ENCODE data around the gene KLK13.

Gene KLK13

GRCh38 chr19:51040151-51040550 lies 24.7 kb downstream of the KLK13 start:
- no peak for TF ChIP-seq EP300 (IDR thresholded peaks at IDR 0.05; ENCODE audit: borderline replicate concordance)

DNA sequence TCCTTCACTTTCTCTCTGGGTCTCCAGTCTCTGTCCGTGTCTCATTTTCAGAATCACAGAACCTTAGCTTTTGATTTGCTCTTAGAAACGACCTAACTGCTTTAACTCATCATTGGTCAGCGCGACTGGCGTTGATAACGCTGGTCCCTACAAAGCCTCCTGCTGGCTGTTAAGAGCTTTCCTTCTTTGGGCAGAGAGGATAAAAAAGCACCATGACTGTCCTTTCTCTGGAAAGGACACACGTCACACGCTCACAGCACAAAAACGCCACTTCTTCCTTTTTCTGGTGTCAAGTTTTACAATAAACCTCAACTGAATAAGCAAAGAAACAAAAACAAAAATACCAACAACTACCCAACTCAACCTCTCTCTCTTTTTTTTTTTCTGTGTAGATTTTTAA lies 28.4 kb downstream of the KLK13 start:
- TF ChIP-seq EP300 (IDR thresholded peaks at IDR 0.05; ENCODE audit: borderline replicate concordance): no peak
- TF ChIP-seq EGR1 (IDR thresholded peaks at IDR 0.05): no peak
- TF ChIP-seq, protein P1, sequence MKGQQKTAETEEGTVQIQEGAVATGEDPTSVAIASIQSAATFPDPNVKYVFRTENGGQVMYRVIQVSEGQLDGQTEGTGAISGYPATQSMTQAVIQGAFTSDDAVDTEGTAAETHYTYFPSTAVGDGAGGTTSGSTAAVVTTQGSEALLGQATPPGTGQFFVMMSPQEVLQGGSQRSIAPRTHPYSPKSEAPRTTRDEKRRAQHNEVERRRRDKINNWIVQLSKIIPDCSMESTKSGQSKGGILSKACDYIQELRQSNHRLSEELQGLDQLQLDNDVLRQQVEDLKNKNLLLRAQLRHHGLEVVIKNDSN (IDR thresholded peaks at IDR 0.05): no peak
- TF ChIP-seq RAD21 (IDR thresholded peaks at IDR 0.05; ENCODE audit: low read depth): no peak
- TF ChIP-seq ZBTB7A (IDR thresholded peaks at IDR 0.05; ENCODE audit: low read depth): no peak
- TF ChIP-seq CEBPB (IDR thresholded peaks at IDR 0.05): no peak
- TF ChIP-seq YY1 (IDR thresholded peaks at IDR 0.05; ENCODE audit: low read depth): no peak
- no peak for TF ChIP-seq TEAD4 (IDR thresholded peaks at IDR 0.05)
- no peak for TF ChIP-seq TAF1 (IDR thresholded peaks at IDR 0.05; ENCODE audit: low read depth)
- no peak for TF ChIP-seq NFIC (IDR thresholded peaks at IDR 0.05)
- no peak for TF ChIP-seq CREB1 (IDR thresholded peaks at IDR 0.05; ENCODE audit: low read depth)
- no peak for TF ChIP-seq TCF12 (IDR thresholded peaks at IDR 0.05; ENCODE audit: low read depth)
- TF ChIP-seq, protein P2, sequence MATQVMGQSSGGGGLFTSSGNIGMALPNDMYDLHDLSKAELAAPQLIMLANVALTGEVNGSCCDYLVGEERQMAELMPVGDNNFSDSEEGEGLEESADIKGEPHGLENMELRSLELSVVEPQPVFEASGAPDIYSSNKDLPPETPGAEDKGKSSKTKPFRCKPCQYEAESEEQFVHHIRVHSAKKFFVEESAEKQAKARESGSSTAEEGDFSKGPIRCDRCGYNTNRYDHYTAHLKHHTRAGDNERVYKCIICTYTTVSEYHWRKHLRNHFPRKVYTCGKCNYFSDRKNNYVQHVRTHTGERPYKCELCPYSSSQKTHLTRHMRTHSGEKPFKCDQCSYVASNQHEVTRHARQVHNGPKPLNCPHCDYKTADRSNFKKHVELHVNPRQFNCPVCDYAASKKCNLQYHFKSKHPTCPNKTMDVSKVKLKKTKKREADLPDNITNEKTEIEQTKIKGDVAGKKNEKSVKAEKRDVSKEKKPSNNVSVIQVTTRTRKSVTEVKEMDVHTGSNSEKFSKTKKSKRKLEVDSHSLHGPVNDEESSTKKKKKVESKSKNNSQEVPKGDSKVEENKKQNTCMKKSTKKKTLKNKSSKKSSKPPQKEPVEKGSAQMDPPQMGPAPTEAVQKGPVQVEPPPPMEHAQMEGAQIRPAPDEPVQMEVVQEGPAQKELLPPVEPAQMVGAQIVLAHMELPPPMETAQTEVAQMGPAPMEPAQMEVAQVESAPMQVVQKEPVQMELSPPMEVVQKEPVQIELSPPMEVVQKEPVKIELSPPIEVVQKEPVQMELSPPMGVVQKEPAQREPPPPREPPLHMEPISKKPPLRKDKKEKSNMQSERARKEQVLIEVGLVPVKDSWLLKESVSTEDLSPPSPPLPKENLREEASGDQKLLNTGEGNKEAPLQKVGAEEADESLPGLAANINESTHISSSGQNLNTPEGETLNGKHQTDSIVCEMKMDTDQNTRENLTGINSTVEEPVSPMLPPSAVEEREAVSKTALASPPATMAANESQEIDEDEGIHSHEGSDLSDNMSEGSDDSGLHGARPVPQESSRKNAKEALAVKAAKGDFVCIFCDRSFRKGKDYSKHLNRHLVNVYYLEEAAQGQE (IDR thresholded peaks at IDR 0.05; ENCODE audit: low read depth): no peak
- no peak for TF ChIP-seq FOXM1 (IDR thresholded peaks at IDR 0.05; ENCODE audit: borderline replicate concordance, low read depth)
- TF ChIP-seq, protein P3, sequence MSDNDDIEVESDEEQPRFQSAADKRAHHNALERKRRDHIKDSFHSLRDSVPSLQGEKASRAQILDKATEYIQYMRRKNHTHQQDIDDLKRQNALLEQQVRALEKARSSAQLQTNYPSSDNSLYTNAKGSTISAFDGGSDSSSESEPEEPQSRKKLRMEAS (IDR thresholded peaks at IDR 0.05): no peak

DNA sequence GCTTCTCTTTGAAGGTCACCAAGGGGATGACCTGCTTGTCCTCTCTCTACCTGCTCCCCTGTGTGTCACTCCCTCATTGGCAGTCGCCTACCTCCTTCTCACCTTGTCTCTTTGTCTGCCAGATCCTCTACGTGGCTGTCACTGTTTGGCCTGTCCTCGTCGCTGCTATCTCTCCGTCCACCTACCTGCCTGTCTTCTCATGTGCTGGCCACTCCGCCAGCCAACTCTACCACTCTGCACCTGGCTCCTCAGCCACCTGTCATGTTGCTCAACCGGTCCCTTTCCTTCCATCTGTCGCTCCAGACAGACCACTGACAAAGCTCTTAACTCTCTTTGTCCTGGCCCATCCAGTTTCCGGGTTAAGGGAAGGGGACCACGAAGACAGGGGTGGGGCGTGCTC lies 30.2 kb downstream of the KLK13 start, which contains the start of gene KLK12:
TSS of gene KLK12 (minus strand) at position 299 of the 400 bp plus-strand sequence. CDS start 381 bp downstream, outside the sequence.
- TF ChIP-seq FOXM1 (IDR thresholded peaks at IDR 0.05; ENCODE audit: borderline replicate concordance, low read depth): no peak

DNA sequence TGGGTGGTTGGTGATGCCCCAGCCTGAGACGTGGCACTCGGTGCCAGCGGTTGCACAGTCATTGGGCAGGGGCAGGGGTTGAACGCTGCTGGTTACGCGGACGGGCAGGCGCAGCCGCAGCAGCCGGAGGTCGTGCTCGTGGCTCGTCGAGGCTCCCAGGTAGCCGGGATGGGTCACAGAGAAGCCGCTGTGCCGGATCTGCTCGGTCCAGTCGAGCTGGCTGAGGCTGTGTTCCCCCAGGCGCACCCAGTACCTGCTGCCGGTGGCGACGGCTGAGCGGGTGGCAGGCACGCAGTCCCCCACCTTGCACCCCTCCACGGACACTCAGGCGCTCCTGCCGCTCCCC lies 33.0 kb downstream of the KLK13 start:
- TF ChIP-seq YY1 (IDR thresholded peaks at IDR 0.05; ENCODE audit: low read depth) (no peak), RAD21 (IDR thresholded peaks at IDR 0.05; ENCODE audit: low read depth) (no peak), FOXM1 (IDR thresholded peaks at IDR 0.05; ENCODE audit: borderline replicate concordance, low read depth) (no peak), CREB1 (IDR thresholded peaks at IDR 0.05; ENCODE audit: low read depth) (no peak), CEBPB (IDR thresholded peaks at IDR 0.05) (no peak), TAF1 (IDR thresholded peaks at IDR 0.05; ENCODE audit: low read depth) (no peak), EGR1 (IDR thresholded peaks at IDR 0.05) (no peak), NFIC (IDR thresholded peaks at IDR 0.05) (no peak), TEAD4 (IDR thresholded peaks at IDR 0.05) (no peak), TCF12 (IDR thresholded peaks at IDR 0.05; ENCODE audit: low read depth) (no peak), EP300 (IDR thresholded peaks at IDR 0.05; ENCODE audit: borderline replicate concordance) (no peak), ZBTB7A (IDR thresholded peaks at IDR 0.05; ENCODE audit: low read depth) (no peak)
- TF ChIP-seq, protein P1 (IDR thresholded peaks at IDR 0.05): no peak
- TF ChIP-seq, protein P2 (IDR thresholded peaks at IDR 0.05; ENCODE audit: low read depth): no peak
- TF ChIP-seq, protein P3 (IDR thresholded peaks at IDR 0.05): no peak

- TF ChIP-seq, protein P3 (IDR thresholded peaks at IDR 0.05): no peak
- TF ChIP-seq, protein P2 (IDR thresholded peaks at IDR 0.05; ENCODE audit: low read depth): no peak
- TF ChIP-seq EP300 (IDR thresholded peaks at IDR 0.05; ENCODE audit: borderline replicate concordance) (no peak), RAD21 (IDR thresholded peaks at IDR 0.05; ENCODE audit: low read depth) (no peak), CEBPB (IDR thresholded peaks at IDR 0.05) (no peak), TAF1 (IDR thresholded peaks at IDR 0.05; ENCODE audit: low read depth) (no peak)
- TF ChIP-seq, protein P1 (IDR thresholded peaks at IDR 0.05): no peak
These were observed 33.5 kb downstream of the KLK13 start for GRCh38 chr19:51031220-51031879.
